Gastroesophageal sphincter (tissue), 3 donors: ENCODE results near the gene KCNS1.

ENCODE experiments used
- POLR2A ChIP-seq, 2 donors: fragments of 450-650 bp; IDR thresholded peaks; one replicate each; pipeline ENCODE4 v1.6.1; 2017; ENCODE audit warnings: antibody characterized with exemption in 2 of 2, mild to moderate bottlenecking in 2 of 2, moderate library complexity in 1 of 2
- POLR2AphosphoS5 ChIP-seq: sonication (generic); formaldehyde crosslinking; IDR thresholded peaks from one replicate; pipeline ENCODE4 v1.6.1; 2017; ENCODE audit warnings: antibody characterized with exemption
- TF ChIP-seq, protein P1 (sequence below), 4 experiments: fragments of 200-600 bp in 2 of 4; fragments of 450-650 bp in 2 of 4; sonication (generic) in 1 of 4; IDR thresholded peaks; one replicate each; pipeline ENCODE4 v1.5.1; 2017 to 2019; ENCODE audit warnings: antibody characterized with exemption in 4 of 4, mild to moderate bottlenecking in 2 of 4, moderate library complexity in 2 of 4

DNA sequence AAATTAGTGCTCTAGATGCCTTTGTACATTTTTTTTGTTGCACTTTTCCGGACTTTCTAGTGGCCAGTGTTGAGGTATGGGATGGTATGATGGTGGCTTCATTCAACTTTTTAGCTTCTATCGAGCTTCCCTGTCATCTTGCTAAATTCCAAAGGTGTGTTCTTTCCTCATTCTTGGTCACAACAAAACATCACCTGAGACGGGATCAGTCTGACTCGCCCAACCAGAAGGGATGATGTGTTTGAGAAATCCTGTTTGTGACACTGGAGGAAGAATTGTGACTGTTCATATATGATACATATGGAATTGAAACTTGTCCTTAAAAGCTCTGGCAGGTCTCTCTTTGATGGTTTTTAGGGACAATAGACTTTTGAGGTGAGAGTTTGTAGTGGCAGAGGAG is 33.8 kb downstream of the KCNS1 start:
- TF ChIP-seq, protein P1, sequence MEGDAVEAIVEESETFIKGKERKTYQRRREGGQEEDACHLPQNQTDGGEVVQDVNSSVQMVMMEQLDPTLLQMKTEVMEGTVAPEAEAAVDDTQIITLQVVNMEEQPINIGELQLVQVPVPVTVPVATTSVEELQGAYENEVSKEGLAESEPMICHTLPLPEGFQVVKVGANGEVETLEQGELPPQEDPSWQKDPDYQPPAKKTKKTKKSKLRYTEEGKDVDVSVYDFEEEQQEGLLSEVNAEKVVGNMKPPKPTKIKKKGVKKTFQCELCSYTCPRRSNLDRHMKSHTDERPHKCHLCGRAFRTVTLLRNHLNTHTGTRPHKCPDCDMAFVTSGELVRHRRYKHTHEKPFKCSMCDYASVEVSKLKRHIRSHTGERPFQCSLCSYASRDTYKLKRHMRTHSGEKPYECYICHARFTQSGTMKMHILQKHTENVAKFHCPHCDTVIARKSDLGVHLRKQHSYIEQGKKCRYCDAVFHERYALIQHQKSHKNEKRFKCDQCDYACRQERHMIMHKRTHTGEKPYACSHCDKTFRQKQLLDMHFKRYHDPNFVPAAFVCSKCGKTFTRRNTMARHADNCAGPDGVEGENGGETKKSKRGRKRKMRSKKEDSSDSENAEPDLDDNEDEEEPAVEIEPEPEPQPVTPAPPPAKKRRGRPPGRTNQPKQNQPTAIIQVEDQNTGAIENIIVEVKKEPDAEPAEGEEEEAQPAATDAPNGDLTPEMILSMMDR (IDR thresholded peaks at IDR 0.05), result no peak
- TF ChIP-seq POLR2AphosphoS5 (no peak), POLR2A (IDR thresholded peaks at IDR 0.05) (no peak)
